Measurements from ENCODE around the gene OR52N1. TPM values are rescaled to one million over a fixed set of nuclear protein-coding genes. Genes with fewer than 3 reads are reported as not detected.

OR52N1 gene
- total RNA-seq, 1 donor from 2014 or later, result not detected

Other genes with a start within 250 kb of the OR52N1 start
- gene OR52H1, start 242.7 kb downstream of the OR52N1 start, total RNA-seq, result 0.20 TPM in 1 of 2 replicates, not detected in the other
- not detected in 2 replicates for gene OR52B6, start 210.4 kb downstream of the OR52N1 start, total RNA-seq
- 0.07 and 0.10 TPM in 2 replicates for gene TRIM6, start 194.6 kb downstream of the OR52N1 start, total RNA-seq
- 9.7 and 9.8 TPM in 2 replicates for gene TRIM34, start 166.3 kb downstream of the OR52N1 start, total RNA-seq
- 22.1 and 24.0 TPM in 2 replicates for gene TRIM5, start 106.2 kb downstream of the OR52N1 start, total RNA-seq
- 280 and 282 TPM in 2 replicates for gene TRIM22, start 101.5 kb downstream of the OR52N1 start, total RNA-seq
- 0.17 and 0.37 TPM in 2 replicates for gene OR56B1, start 54.8 kb downstream of the OR52N1 start, total RNA-seq
- gene OR52N4, start 37.0 kb downstream of the OR52N1 start, total RNA-seq, result 1.1 and 1.9 TPM in 2 replicates
- gene OR52N5, start 7.9 kb downstream of the OR52N1 start, total RNA-seq, result not detected in 2 replicates
- gene OR52N2, start 17.7 kb upstream of the OR52N1 start, total RNA-seq, result not detected in 2 replicates
- not detected in 2 replicates for gene OR52E6, start 50.6 kb upstream of the OR52N1 start, total RNA-seq
- gene OR52E8, start 66.4 kb upstream of the OR52N1 start, total RNA-seq, result not detected in 2 replicates
- gene OR52E4, start 89.4 kb upstream of the OR52N1 start, total RNA-seq, result not detected in 2 replicates
- not detected in 2 replicates for gene OR52E5, start 101.9 kb upstream of the OR52N1 start, total RNA-seq
- gene OR56A3, start 151.0 kb upstream of the OR52N1 start, total RNA-seq, result not detected in 2 replicates
- gene OR56A5, start 177.2 kb upstream of the OR52N1 start, total RNA-seq, result not detected in 2 replicates
- not detected in 2 replicates for gene OR52L1, start 195.7 kb upstream of the OR52N1 start, total RNA-seq
- gene OR56A4, start 215.7 kb upstream of the OR52N1 start, total RNA-seq, result not detected in 2 replicates
- not detected in 2 replicates for gene OR56A1, start 239.5 kb upstream of the OR52N1 start, total RNA-seq

Measured in T-helper 1 cell treated with Interleukin-12 subunit alpha and Interleukin-12 subunit beta and Interleukin-4 antibody, amounts not matched to agents 30 ng/mL and 1 ng/mL, for 36 hours (primary cell).